HG02943 (cell line): ENCODE results near the gene MOB3C.
"Not testable (repeated sequence)": the region's sequence is repeated elsewhere in the genome, so short reads cannot be mapped to it uniquely, and the experiment has no call there.

Experiments used
- ATAC-seq: cut with Tn5 transposase; IDR thresholded peaks from one replicate; pipeline ENCODE4 v1.9.1; 2021; ENCODE audit warnings: mild to moderate bottlenecking, low read depth, moderate library complexity; ENCODE audit not compliant: unreplicated experiment

Gene MOB3C

DNA sequence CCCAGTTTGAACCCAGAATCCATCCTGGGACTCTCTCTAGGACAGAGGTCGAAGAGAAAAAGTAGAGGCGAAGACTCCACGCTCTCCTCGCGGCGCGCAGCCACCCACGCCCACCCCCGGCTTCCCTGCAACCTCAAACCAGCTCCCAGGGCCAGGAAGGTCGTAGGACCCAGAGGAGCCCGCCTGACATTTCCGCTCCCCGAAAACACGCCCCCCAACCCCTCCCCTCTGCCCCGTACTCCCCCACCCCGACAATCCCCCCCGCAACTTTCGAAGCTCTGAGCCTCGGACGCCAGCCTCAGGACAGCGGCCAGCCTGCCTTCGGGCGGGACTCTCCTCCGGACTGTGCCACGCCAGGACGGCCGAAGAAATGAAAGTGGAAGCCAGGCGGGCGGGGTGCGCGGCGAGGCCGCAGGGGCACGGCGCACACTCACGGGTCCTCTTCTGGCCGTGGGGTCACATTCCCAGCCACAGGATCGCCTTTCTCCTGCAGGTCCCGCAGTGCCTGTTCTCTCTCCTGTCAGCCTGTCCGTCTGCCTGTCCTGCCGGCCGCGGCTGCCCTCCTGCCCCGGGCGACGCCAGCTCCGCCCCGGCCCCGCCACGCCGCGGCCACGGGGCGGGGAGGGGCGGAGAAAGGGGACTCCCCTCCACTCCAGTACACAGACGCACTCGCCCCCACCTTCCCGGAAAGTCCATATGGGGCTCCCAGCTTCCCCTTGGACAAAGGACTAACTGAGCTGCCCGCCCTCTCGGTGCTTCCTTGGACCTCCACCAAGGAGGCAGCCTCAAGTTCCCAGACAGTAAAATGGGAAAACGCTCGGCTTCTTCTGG is at the start of gene MOB3C:
Gene MOB3C, minus strand, starts transcription at position 535 of the 831 bp plus-strand sequence. CDS start 3,490 bp downstream, outside the sequence.
- peak; percentile 54 for ATAC-seq

DNA sequence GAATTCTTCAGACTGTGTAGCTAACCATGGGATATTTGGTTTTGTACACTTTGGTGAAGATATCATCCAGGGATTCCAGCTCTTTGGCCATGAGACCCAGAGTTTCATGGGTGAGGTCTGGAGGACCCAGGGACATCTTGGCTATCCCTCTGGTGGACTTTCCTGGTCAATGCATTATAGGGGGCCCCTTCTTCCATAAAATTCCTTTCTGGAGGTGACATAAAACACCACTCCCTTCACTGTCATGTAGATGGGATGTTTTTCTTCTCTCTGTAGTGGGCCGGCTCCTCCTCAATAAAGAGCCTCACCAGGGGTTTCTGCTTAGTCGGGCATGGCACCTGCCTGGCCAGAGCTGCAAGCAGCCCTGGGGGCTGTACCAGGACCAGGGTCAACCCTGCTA is 49.4 kb upstream of the MOB3C start:
- ATAC-seq: no peak

DNA sequence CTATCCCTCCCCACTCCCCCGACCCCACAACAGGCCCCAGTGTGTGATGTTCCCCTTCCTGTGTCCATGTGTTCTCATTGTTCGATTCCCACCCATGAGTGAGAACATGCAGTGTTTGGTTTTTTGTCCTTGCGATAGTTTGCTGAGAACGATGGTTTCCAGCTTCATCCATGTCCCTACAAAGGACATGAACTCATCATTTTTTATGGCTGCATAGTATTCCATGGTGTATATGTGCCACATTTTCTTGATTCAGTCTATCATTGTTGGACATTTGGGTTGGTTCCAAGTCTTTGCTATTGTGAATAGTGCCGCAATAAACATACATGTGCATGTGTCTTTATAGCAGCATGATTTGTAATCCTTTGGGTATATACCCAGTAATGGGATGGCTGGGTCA is 46.3 kb upstream of the MOB3C start:
- ATAC-seq: not testable (repeated sequence)

DNA sequence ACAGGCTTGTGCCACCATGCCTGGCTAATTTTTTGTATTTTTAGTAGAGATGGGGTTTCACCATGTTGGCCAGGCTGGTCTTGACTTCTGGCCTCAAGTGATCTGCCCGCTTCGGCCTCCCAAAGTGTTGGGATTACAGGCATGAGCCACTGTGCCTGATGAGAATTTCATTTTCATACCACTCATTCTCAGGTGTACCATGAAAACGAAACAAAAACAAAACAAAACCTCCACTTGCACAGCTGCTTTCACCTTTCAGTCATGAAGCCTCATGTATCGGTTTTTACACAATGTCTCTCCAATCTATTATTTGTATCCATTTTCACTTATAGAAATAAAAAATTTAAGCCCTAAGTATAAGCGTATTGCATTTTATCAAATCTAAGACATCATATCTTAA is 43.5 kb upstream of the MOB3C start:
- ATAC-seq: peak; percentile 86

DNA sequence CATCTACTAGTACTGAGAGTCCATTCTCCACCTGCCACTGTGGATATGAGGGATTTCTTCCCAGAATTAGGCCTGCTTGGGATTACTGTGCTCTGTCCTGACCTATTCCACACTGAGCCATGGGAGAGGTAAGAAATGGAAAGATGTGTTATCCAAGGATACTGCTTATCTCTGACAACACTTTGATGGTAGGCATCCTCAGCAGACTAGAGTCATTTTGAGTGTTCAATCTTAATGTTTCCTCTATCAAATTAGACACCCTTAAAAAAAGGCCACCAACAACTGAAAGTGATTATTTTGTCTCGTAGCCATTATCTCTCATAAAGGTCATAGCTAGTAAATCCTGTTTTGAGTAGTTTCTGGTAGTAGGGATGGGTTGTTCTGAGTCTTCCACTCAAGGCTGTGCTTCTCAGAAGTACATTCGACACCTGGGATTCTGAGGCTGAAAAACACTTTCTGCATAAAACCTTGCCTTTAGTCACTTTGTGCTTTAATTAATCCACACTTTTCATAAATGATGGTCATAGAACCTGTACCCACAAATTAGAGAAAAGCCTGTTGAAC is 42.8 kb upstream of the MOB3C start:
- no peak for ATAC-seq

DNA sequence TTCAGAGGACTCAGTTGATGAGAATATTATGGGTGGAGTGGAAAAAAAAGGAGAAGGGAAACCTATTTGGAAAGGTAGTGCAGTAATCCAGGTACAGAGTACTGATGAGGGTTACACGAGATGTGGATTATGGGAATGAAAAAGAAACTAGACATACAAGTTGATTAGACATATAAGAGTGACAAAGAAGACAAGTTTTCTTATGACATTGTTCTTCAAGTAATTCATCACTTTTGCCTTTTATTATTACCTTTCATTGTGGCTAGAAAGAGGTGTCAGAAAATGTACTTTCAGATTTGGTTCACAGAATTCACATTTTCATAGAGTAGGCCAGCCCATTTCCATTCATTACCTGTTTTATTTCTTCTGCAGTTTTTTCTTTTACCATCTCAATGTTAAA is 41.2 kb upstream of the MOB3C start:
- ATAC-seq: no peak

DNA sequence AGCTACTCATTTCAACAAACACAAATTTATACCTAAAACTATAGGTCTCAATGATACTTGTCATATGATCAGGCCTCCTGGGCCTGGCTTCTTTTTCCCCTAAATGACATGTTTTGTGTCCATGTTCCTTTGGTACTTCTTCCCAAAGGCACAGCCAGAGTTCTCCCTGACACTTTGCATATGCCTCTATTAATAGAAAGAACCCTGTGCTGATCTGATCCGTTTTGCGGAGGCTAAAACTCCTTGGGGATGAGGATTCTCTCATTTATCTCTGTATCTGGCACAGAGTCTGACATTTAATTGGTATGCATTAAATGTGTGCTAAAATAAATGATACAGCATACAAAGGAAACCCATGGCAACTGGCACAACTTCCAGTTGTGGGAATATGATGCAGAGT is 40.0 kb upstream of the MOB3C start:
- no peak for ATAC-seq

DNA sequence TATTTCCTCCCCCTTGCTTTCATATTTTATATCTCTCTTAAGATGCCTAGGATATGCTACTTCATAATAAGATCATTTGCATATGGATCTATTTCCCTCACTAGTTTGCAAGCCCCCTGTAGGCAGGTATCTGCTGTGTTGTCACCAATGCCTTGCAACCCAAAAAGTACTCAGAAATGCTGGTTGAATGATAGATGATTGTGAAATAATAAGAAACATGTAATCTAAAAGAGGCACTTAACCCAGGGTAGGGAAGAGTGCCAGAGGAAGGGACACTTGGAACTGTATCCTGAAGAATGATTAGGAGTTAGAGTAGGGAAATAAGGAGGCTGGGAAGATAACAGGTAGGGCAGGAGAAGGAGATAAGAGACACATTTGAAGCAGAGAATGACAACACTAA is 39.2 kb upstream of the MOB3C start:
- no peak for ATAC-seq

DNA sequence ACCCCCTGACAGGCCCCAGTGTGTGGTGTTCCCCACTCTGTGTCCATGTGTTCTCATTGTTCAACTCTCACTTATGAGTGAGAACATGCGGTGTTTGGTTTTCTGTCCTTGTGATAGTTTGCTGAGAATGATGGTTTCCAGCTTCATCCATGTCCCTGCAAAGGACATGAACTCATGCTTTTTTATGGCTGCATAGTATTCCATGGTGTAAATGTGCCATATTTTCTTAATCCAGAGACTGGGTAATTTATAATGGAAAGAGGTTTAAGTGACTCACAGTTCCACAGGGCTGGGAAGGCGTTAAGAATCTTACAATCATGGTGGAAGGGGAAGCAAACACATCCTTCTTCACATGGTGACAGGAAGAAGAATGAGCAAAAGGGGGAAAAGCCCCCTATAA is 38.1 kb upstream of the MOB3C start:
- not testable (repeated sequence) for ATAC-seq

DNA sequence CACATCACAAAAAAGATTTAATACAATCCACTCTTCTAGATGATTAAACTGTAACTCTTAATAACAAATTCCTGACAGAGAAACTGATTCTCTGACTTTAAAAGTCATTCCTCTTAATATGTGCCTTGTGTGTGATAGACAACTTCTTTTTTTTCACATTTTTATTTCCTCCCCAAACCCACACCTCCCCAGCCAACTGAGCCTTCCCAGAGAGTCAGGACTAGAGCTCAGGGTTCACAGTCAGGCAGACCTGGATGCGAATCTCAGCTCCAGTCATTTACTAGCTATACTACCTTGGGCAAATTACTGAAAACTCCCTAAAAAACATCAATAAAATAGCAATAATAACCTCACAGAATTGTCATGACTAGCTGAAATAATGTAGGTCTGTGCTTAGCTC is 37.4 kb upstream of the MOB3C start:
- ATAC-seq: no peak

DNA sequence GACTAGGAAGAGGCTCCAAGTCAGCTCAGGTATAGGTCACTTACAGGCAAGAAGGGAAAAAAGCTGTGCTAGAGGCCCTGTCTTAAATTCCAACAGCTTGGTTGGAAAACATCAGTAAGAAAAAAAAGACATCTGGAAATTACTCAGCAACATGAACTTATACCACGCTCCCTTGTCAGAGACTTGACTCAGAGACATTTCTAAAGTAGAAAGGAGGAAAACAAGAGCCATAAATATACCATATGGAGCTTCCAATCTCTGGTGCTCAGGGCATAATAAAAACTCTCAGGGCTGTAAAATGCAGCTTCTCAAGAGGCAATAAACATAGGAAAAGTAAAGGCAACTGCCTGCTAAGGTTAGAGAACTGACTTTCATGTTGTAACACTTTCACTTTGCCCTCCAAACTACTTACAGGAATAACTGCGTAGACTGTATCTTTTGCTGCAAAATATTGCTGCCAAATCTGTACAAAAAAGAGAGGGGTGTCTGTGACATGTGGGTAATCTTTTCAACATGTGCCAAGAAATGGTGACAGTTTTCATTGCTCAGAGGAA is 36.9 kb upstream of the MOB3C start:
- ATAC-seq: no peak

DNA sequence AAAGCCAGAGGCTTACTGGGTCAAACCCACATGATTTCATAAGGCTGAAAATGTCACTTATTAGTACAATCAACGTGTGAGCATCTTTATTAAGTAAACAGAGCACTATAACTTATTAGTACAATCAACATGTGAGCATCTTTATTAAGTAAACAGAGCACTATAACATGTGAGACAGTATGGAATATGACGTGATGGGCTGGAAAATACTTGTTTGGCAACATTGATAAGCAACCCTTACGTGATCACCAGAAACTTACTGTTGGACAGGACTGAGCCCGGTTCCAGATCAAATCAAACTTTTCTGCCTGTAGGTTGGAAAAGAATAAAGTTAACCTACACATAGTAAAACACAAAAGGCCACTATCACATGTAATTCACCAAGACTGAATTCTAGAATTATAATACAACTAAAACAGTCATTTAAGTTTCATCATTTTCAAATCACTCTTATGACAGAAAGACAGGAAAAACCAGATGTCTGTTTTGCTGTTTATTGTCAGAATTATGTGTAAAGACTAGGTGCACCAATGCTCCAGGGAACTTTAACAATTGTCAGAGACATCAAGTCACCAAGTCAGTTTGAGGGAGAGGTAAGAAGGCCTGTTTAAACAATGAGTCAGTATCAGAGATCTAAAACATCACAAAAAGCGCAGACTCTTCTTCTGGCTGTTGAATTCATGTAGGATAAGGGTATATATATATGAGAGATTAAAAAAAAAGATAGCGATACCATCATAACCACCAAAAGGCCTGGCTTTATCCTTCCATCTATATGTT is 35.9 kb upstream of the MOB3C start:
- no peak for ATAC-seq

DNA sequence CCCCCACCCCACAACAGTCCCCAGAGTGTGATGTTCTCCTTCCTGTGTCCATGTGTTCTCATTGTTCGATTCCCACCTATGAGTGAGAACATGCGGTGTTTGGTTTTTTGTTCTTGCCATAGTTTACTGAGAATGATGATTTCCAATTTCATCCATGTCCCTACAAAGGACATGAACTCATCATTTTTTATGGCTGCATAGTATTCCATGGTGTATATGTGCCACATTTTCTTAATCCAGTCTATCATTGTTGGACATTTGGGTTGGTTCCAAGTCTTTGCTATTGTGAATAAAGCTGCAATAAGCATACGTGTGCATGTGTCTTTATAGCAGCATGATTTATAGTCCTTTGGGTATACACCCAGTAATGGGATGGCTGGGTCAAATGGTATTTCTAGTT is 34.5 kb upstream of the MOB3C start:
- not testable (repeated sequence) for ATAC-seq

DNA sequence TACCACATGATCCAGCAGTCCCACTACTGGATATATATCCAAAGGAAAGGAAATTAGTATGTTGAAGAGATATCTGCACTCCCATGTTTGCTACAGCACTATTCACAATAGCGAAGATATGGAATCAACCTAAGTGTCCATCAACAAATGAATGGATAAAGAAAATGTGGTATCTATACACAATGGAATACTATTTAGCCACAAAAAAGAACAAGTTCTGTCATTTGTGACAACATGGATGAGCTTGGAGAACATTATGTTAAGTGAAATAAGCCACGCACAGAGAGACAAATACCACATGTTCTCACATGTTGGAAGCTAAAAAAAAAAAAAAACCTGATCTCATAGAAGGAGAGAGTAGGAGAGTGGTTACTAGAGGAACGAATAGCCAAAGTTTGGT is 33.9 kb upstream of the MOB3C start:
- no peak for ATAC-seq

DNA sequence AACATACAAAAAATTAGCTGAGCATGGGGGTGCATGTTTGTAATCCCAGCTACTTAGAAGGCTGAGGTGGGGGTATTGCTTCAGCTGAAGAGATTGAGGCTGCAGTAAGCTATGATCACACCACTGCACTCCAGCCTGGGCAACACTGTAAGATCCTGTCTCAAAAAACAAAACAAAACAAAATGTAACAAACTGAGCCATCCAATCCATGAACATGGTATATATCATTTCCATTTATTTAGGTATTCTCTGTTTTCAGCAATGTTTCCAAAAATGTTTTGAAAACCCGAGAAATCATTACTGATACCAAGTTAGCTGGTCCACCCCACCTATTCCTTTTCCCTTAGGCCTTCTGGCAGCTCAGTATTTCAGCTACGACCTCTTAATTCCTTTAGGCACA is 33.2 kb upstream of the MOB3C start:
- no peak for ATAC-seq

DNA sequence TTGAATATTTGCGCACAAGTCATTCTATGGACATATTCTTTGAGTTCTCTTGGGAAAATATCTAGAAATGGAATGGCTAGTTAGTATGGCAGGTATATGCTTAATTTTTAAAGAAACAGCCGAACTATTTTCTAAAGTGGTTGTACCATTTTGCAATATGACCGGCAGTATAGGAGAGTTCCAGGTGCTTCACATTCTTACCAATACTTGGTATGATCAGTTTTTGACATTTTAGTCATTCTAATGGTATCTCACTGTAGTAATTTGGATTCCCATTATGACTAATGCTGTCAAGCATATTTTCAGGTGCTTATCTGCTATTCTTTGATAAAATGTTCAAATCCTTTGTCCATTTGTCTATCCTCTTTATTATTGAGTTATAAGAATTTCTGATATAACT is 31.0 kb upstream of the MOB3C start:
- no peak for ATAC-seq

DNA sequence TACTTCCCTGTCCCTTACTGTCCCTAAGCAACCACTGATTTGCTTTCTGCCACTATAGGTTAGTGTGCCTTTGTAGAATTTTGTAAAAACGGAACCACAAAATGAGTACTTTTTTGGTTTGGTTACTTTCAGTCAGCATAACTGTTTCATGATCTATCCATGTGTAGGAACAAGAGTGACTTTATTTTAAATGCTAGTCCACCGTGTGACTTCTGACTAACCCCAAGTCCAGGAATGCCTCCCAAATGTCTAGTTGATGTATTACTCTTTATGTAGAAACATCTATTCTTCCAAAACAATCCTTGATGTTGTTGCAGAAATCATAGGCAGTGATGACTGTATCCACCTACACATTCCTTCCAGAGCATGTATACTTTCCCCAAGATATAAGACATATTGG is 30.2 kb upstream of the MOB3C start:
- no peak for ATAC-seq

DNA sequence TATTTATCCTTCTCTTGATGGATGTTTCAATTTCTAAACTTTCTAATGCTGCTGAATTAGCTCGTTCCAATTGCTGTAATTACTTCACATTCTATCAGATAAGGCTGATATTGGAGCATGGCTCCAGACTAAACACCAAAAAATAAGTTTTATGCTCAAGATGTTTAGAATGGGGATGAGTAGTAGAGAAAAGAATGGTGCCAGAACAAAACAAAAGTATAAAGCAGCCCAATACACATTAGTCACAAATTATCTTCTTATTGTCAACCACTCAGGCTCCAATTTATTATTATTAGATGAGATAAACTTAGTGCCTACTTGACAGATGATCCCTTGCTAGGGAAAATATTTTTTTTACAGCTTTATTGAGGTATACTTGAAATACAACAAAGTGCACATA is 29.7 kb upstream of the MOB3C start:
- ATAC-seq: no peak

DNA sequence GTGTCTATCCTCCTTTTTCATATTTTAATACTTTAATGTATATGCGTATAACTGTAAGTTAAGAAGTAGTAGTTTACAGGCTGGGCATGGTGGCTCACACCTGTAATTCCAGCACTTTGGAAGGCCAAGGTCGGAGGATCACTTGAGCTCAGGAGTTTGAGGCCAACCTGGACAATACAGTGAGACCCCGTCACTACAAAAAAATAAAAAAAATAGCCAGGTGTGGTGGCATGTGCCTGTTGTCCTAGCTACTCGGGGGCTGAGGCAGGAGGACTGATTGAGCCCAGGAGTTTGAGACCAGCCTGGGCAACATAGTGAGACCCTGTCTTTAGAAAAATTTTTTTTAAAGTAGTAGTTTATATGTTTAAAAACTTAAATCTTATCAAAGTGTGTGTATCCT is 29.2 kb upstream of the MOB3C start:
- ATAC-seq: no peak

DNA sequence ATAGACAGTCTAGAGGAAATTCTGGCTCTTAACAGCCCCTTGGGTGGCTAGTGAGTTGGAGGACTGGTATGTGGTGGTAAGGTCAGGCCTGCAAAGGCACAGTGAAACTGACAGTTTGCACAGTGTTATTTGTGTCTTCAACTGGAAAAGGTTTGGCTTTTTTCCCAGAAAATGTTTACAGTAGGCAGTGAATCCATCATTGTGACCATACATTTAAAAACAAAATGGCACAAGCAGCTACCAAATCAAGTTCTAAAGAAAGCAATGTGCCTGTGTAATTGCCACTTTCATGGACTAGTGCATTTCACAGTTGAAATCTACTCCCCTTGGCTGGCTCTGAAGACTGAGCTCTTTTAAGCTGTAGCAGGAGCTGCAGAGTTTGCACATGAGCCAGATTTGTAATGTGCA is 26.8 kb upstream of the MOB3C start:
- no peak for ATAC-seq

DNA sequence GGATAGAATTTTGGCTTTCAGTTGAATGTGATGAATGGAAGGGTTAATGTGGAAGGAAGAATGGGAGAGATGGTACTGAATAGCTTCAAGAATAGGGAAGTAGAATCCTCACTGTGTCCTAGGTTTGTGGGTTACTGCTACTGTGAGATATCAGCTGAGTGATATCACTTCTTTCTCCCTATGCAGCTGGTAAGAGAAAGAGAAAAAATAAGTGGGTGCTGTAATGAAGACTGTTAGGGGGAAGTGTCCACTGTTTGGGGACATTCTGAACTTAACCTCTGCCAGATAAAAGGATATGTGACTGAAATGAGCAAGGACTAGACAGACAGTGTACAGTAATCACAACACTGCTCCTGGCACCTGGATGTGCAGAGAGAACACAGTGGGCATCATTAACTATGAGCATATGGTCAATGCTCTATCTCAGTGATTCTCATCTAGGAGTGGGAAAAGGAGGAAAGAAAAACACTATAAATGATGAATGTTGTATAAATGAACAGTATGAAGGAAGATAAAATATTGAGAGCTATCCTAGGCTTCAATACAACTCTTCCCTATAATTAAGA is 25.6 kb upstream of the MOB3C start:
- no peak for ATAC-seq
